ENCODE results near the gene NOC4L. TPM values are rescaled to one million over a fixed set of nuclear protein-coding genes. Genes with fewer than 3 reads are reported as not detected.

NOC4L gene
- total and polyA plus RNA-seq, 2 experiments from 2014 or later: 42.4 to 54.7 TPM

- Histone ChIP-seq H3K79me2 (replicated peaks; ENCODE audit: insufficient read depth) (peaks cover 39% of the 10 kb centered on the region), H3F3A (replicated peaks; ENCODE audit: low read depth) (no peaks in the 10 kb centered on the region), H4K20me1 (replicated peaks; ENCODE audit: insufficient read depth) (no peaks in the 10 kb centered on the region), H3K36me3 (ENCODE audit: insufficient read depth) (no peaks in the 10 kb centered on the region), H3K27me3 (ENCODE audit: insufficient read depth) (no peaks in the 10 kb centered on the region), H2AFZ (no peak overlapping the region), H3K27ac (ENCODE audit: low read depth) (no peak overlapping the region), H3K4me1 (ENCODE audit: insufficient read depth) (0 out of 2 replicates have a peak, but pooled peaks cover 2% of the 10 kb centered on the region), H3K4me3 (no peak overlapping the region), H3K9me2 (ENCODE audit: insufficient read depth) (no peaks in the 10 kb centered on the region), H3K4me2 (no peak overlapping the region)
- Mint-ChIP-seq H3K36me3 (ENCODE audit: low read depth) (peaks cover 34% of the 10 kb centered on the region), H3K9me3 (peaks cover 2% of the 10 kb centered on the region), H3K27ac (no peak overlapping the region), H3K4me3 (no peak overlapping the region), H3K27me3 (ENCODE audit: insufficient read depth, low read depth, poor library complexity) (peaks cover 15% of the 10 kb centered on the region), H3K4me1 (peaks cover 6% of the 10 kb centered on the region)
- DNase-seq (ENCODE audit: low spot score): no peak
- ATAC-seq: no peak
- TF ChIP-seq STAT1 (IDR thresholded peaks at IDR 0.05; ENCODE audit: unreplicated experiment) (no peak), EZH2phosphoT487 (IDR thresholded peaks at IDR 0.05; ENCODE audit: unreplicated experiment) (no peak), NANOG (IDR thresholded peaks at IDR 0.05; ENCODE audit: borderline replicate concordance) (no peak)
Observed at GRCh38 chr12:132147423-132148367, 3.4 kb downstream of the NOC4L start.

- H3K4me1 ChIP-seq (ENCODE audit: insufficient read depth): 0 out of 2 replicates have a peak, but pooled peaks cover 2% of the 10 kb centered on the region
- peaks cover 2% of the 10 kb centered on the region for H3K9me3 Mint-ChIP-seq
- ATAC-seq (no peak), DNase-seq (ENCODE audit: low spot score) (no peak)
- H3K36me3 Mint-ChIP-seq (ENCODE audit: low read depth): peaks cover 30% of the 10 kb centered on the region
- no peak overlapping the region for H3K4me3 ChIP-seq
- no peak overlapping the region for H3K4me3 Mint-ChIP-seq
- H3F3A ChIP-seq (replicated peaks; ENCODE audit: low read depth): no peaks in the 10 kb centered on the region
- no peaks in the 10 kb centered on the region for H4K20me1 ChIP-seq (replicated peaks; ENCODE audit: insufficient read depth)
- no peak overlapping the region for H3K4me2 ChIP-seq
- H3K27ac Mint-ChIP-seq: no peak overlapping the region
- no peaks in the 10 kb centered on the region for H3K27me3 ChIP-seq (ENCODE audit: insufficient read depth)
- H3K27me3 Mint-ChIP-seq (ENCODE audit: insufficient read depth, low read depth, poor library complexity): peaks cover 11% of the 10 kb centered on the region
- H3K4me1 Mint-ChIP-seq: peaks cover 2% of the 10 kb centered on the region; the same call in 1 of the 3 replicates
- no peak overlapping the region for H3K27ac ChIP-seq (ENCODE audit: low read depth)
- peaks cover 31% of the 10 kb centered on the region for H3K79me2 ChIP-seq (replicated peaks; ENCODE audit: insufficient read depth)
- H3K36me3 ChIP-seq (ENCODE audit: insufficient read depth): no peaks in the 10 kb centered on the region
- no peaks in the 10 kb centered on the region for H3K9me2 ChIP-seq (ENCODE audit: insufficient read depth)
- H2AFZ ChIP-seq: no peak overlapping the region
- TF ChIP-seq EZH2phosphoT487 (IDR thresholded peaks at IDR 0.05; ENCODE audit: unreplicated experiment) (no peak), POLR2AphosphoS5 (IDR thresholded peaks at IDR 0.05; ENCODE audit: low read depth) (no peak), ZNF462 (CRISPR knock-in tag; IDR thresholded peaks at IDR 0.05) (no peak), CREB1 (CRISPR knock-in tag; IDR thresholded peaks at IDR 0.05; ENCODE audit: low read depth) (no peak), ETS1 (IDR thresholded peaks at IDR 0.05) (no peak), NANOG (IDR thresholded peaks at IDR 0.05; ENCODE audit: borderline replicate concordance) (no peak), CTCF (conservative IDR thresholded peaks at IDR 0.05; ENCODE audit: low read depth in 2 of 2) (no peak), ZNF331 (CRISPR knock-in tag; IDR thresholded peaks at IDR 0.05; ENCODE audit: low read depth) (no peak), STAT1 (IDR thresholded peaks at IDR 0.05; ENCODE audit: unreplicated experiment) (no peak)
Observed at GRCh38 chr12:132148368-132149045, 4.2 kb downstream of the NOC4L start.

All from GM23338 (cell line).